NOMO-1 treated with DMSO at 0.1 percent for 48 hours (cell line): ENCODE results near the gene NASP.

ENCODE experiments used
- DNase-seq: peaks from one replicate; lab custom pipeline; 2025; ENCODE audit not compliant: unreplicated experiment; lab: John Stamatoyannopoulos, UW

Gene NASP

GRCh38 chr1:45660336-45660735 is 76.5 kb downstream of the NASP start:
- no peak for DNase-seq

GRCh38 chr1:45666836-45667235 is 83.0 kb downstream of the NASP start:
- DNase-seq: no peak

GRCh38 chr1:45667321-45668111 is 83.7 kb downstream of the NASP start:
- DNase-seq: no peak
